H9 (cell line): Measurements from ENCODE around the gene AIF1. TPM values are rescaled to one million over a fixed set of nuclear protein-coding genes. Genes with fewer than 3 reads are reported as not detected.
A peak's percentile ranks its signal among the peaks of the same experiment; 100 is the strongest.

ENCODE experiments used
- DNase-seq: peaks from one replicate; pipeline ENCODE4 v3.0.0-alpha.2; 2017
- H2AFZ ChIP-seq: one replicate; pipeline ENCODE4 v1.6.1; 2013; ENCODE audit warnings: mild to moderate bottlenecking, low read length, control low read depth, moderate library complexity
- H2AK5ac ChIP-seq: 2 replicates; pipeline ENCODE4 v1.6.1; 2013; ENCODE audit warnings: low read length, control low read depth, mixed read lengths; ENCODE audit not compliant: insufficient read length
- H2BK120ac ChIP-seq: one replicate; pipeline ENCODE4 v1.6.1; 2013; ENCODE audit warnings: low read depth, mild to moderate bottlenecking, low read length, control low read depth, inconsistent platforms; ENCODE audit not compliant: poor library complexity, severe bottlenecking
- H2BK12ac ChIP-seq: 2 replicates; pipeline ENCODE4 v1.6.1; 2013; ENCODE audit warnings: low read length, control low read depth, mixed read lengths, low read depth; ENCODE audit not compliant: insufficient read length
- H2BK15ac ChIP-seq: 2 replicates; pipeline ENCODE4 v1.6.1; 2013; ENCODE audit warnings: low read depth, low read length, control low read depth
- H2BK20ac ChIP-seq: one replicate; pipeline ENCODE4 v1.6.1; 2013; ENCODE audit warnings: low read depth, mild to moderate bottlenecking, low read length, control low read depth, inconsistent platforms; ENCODE audit not compliant: poor library complexity, severe bottlenecking
- H2BK5ac ChIP-seq: 2 replicates; pipeline ENCODE4 v1.6.1; 2013; ENCODE audit warnings: low read length, control low read depth, mixed read lengths; ENCODE audit not compliant: insufficient read length
- H3K14ac ChIP-seq: 2 replicates; pipeline ENCODE4 v1.6.1; 2013; ENCODE audit warnings: low read length, control low read depth; ENCODE audit not compliant: insufficient read depth
- H3K18ac ChIP-seq: 2 replicates; pipeline ENCODE4 v1.6.1; 2013; ENCODE audit warnings: low read depth, mild to moderate bottlenecking, mixed read lengths, low read length, control low read depth; ENCODE audit not compliant: insufficient read length
- H3K23ac ChIP-seq: 2 replicates; pipeline ENCODE4 v1.6.1; 2013; ENCODE audit warnings: low read length, control low read depth, mixed read lengths, low read depth; ENCODE audit not compliant: insufficient read length
- H3K23me2 ChIP-seq: 2 replicates; pipeline ENCODE4 v1.6.1; 2013; ENCODE audit warnings: low read depth, mild to moderate bottlenecking, mixed read lengths, low read length, control low read depth; ENCODE audit not compliant: insufficient read length, poor library complexity, severe bottlenecking
- H3K27ac ChIP-seq: 2 replicates; pipeline ENCODE4 v1.5.1; 2013; ENCODE audit warnings: low read length, control low read depth, mixed read lengths, low read depth; ENCODE audit not compliant: insufficient read length
- H3K27me3 ChIP-seq: 2 replicates; pipeline ENCODE4 v1.6.1; 2013; ENCODE audit warnings: low read length, control low read depth, inconsistent platforms; ENCODE audit not compliant: insufficient read depth
- H3K4ac ChIP-seq: 2 replicates; pipeline ENCODE4 v1.6.1; 2013; ENCODE audit warnings: low read depth, mild to moderate bottlenecking, control low read depth, inconsistent platforms, low read length, moderate library complexity
- H3K4me1 ChIP-seq: 2 replicates; pipeline ENCODE4 v1.6.1; 2013; ENCODE audit warnings: low read length, control low read depth, inconsistent platforms; ENCODE audit not compliant: insufficient read depth
- H3K4me2 ChIP-seq: 2 replicates; pipeline ENCODE4 v1.6.1; 2013; ENCODE audit warnings: low read length, control low read depth, mixed read lengths; ENCODE audit not compliant: insufficient read length, insufficient read depth
- H3K56ac ChIP-seq: 2 replicates; pipeline ENCODE4 v1.6.1; 2013; ENCODE audit warnings: low read depth, mild to moderate bottlenecking, mixed read lengths, low read length, control low read depth; ENCODE audit not compliant: insufficient read length
- H3K79me1 ChIP-seq: 2 replicates; pipeline ENCODE4 v1.6.1; 2013; ENCODE audit warnings: low read depth, mild to moderate bottlenecking, moderate library complexity, low read length, control low read depth, inconsistent platforms; ENCODE audit not compliant: insufficient read depth, poor library complexity, severe bottlenecking
- H3K79me2 ChIP-seq: 2 replicates; pipeline ENCODE4 v1.6.1; 2013; ENCODE audit warnings: low read length, control low read depth, inconsistent platforms; ENCODE audit not compliant: insufficient read depth
- H3K9ac ChIP-seq: 2 replicates; pipeline ENCODE4 v1.6.1; 2013; ENCODE audit warnings: low read length, control low read depth, mixed read lengths; ENCODE audit not compliant: insufficient read length; ENCODE audit errors: extremely low read depth
- H3K9me3 ChIP-seq: one replicate; pipeline ENCODE4 v1.6.1; 2013; ENCODE audit warnings: low read depth, low read length, inconsistent platforms; ENCODE audit not compliant: control insufficient read depth
- H3T11ph ChIP-seq: one replicate; pipeline ENCODE4 v1.6.1; 2013; ENCODE audit warnings: mild to moderate bottlenecking, low read length, control low read depth, inconsistent platforms
- H4K20me1 ChIP-seq: one replicate; pipeline ENCODE4 v1.6.1; 2013; ENCODE audit not compliant: control insufficient read depth, insufficient read length, insufficient read depth
- H4K5ac ChIP-seq: 2 replicates; pipeline ENCODE4 v1.6.1; 2013; ENCODE audit warnings: low read depth, mild to moderate bottlenecking, mixed read lengths, low read length, control low read depth; ENCODE audit not compliant: insufficient read length
- H4K8ac ChIP-seq: replicated peaks from 2 replicates; pipeline ENCODE4 v1.6.1; 2013; ENCODE audit warnings: low read length, control low read depth, mixed read lengths, low read depth; ENCODE audit not compliant: insufficient read length
- H4K91ac ChIP-seq: 2 replicates; pipeline ENCODE4 v1.6.1; 2013; ENCODE audit warnings: low read depth, mild to moderate bottlenecking, moderate library complexity, mixed read lengths, low read length, control low read depth; ENCODE audit not compliant: insufficient read length
- H3K27ac Mint-ChIP-seq, 3 experiments: 2 replicates in 2 of 3; 3 replicates in 1 of 3; pipeline ENCODE4 v1.8.0; 2020 to 2021; ENCODE audit warnings: mixed read lengths in 3 of 3, mild to moderate bottlenecking in 1 of 3, moderate library complexity in 1 of 3
- H3K27me3 Mint-ChIP-seq: 2 replicates; pipeline ENCODE4 v1.8.0; 2021; ENCODE audit warnings: low read depth, mild to moderate bottlenecking, moderate library complexity, mixed read lengths
- H3K36me3 Mint-ChIP-seq, 3 experiments: 2 replicates in 2 of 3; 3 replicates in 1 of 3; pipeline ENCODE4 v1.8.0; 2020 to 2021; ENCODE audit warnings: low read depth in 3 of 3, mixed read lengths in 3 of 3; ENCODE audit not compliant: insufficient read depth in 1 of 3
- H3K4me1 Mint-ChIP-seq, 2 experiments: 2 replicates each; pipeline ENCODE4 v1.8.0; 2020; ENCODE audit warnings: mixed read lengths in 2 of 2
- H3K4me3 Mint-ChIP-seq, 2 experiments: 2 replicates in 1 of 2; 3 replicates in 1 of 2; pipeline ENCODE4 v1.8.0; 2020 to 2021; ENCODE audit warnings: mild to moderate bottlenecking in 2 of 2, mixed read lengths in 2 of 2, moderate library complexity in 1 of 2
- H3K9me3 Mint-ChIP-seq, 2 experiments: 2 replicates in 1 of 2; 3 replicates in 1 of 2; pipeline ENCODE4 v1.8.0; 2020; ENCODE audit warnings: mild to moderate bottlenecking in 2 of 2, mixed read lengths in 2 of 2, moderate library complexity in 1 of 2
- WGBS: extraction: QIAGEN DNeasy Blood & Tissue Kit; methylation state at CpG from one replicate; pipeline ENCODE4 v1.1.7; 2013; ENCODE audit warnings: missing lambda C conversion rate, low lambda C conversion rate, mixed read lengths; ENCODE audit not compliant: insufficient read length; ENCODE audit errors: extremely low coverage; 5-methylcytosine and 5-hydroxymethylcytosine counted together
- total RNA-seq: library from RNA; stranded (reverse); gene quantifications from 2 replicates; pipeline ENCODE4 v1.2.1, GENCODE V29; 2021
- TF ChIP-seq, protein P1 (sequence below): fragments of 200-600 bp; sonication (generic); conservative IDR thresholded peaks from 3 replicates; pipeline ENCODE4 v1.8.0; 2021; ENCODE audit warnings: antibody characterized with exemption, mild to moderate bottlenecking

The AIF1 gene
- total RNA-seq, 1 experiment from 2014 or later, result 4.2 TPM

DNA sequence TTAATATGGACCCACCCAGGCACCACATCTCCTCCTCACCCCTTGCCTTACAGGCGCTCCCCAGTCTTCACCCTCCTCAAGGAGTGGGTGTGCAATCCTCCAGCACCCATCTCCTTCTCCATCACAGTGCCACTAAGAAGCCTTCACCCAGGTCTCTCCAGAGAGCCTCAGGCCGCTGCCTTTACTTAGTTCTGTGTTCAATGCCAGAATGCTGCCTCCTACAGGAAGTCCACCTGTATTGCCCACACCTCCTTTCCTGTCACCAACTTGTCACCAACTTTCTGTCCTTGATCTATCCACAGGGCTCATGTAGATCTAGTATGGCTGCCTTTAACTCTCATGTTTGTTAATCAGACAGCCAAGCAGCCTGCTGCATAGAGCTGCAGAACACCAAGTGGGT is 29.5 kb upstream of the AIF1 start:
- Mint-ChIP-seq H3K9me3 (no peaks in the 10 kb centered on the region; a peak in 1 of 5 replicates), H3K4me3 (no peak overlapping the region), H3K27me3 (peaks cover 24% of the 10 kb centered on the region), H3K36me3 (no peaks in the 10 kb centered on the region), H3K27ac (no peak overlapping the region), H3K4me1 (peaks cover 23 to 35% of the 10 kb centered on the region in 2 experiments)
- no peaks in the 10 kb centered on the region for H3K79me2 ChIP-seq
- H2BK5ac ChIP-seq, result no peak overlapping the region
- peaks cover 2% of the 10 kb centered on the region; the same call in 1 of the 2 replicates for H3K4me1 ChIP-seq
- no peak overlapping the region for H3K23ac ChIP-seq
- no peaks in the 10 kb centered on the region for H3K27me3 ChIP-seq
- H2BK15ac ChIP-seq, result no peak overlapping the region
- no peak overlapping the region for H3T11ph ChIP-seq
- no peak overlapping the region for H4K5ac ChIP-seq
- no peaks in the 10 kb centered on the region for H3K9me3 ChIP-seq
- no peak overlapping the region for H2BK20ac ChIP-seq
- no peak overlapping the region for H3K4me2 ChIP-seq
- WGBS, result no CpG with 5 or more reads among the region's 2 CpGs
- no peak overlapping the region for H3K56ac ChIP-seq
- H2BK12ac ChIP-seq, result no peak overlapping the region
- H3K14ac ChIP-seq, result no peak overlapping the region
- H3K4ac ChIP-seq, result no peak overlapping the region
- no peak overlapping the region for H2AFZ ChIP-seq
- no peak overlapping the region for H2BK120ac ChIP-seq
- H4K8ac ChIP-seq, result no peak overlapping the region
- no peak overlapping the region for H2AK5ac ChIP-seq
- H3K27ac ChIP-seq, result no peak overlapping the region
- H3K79me1 ChIP-seq, result no peaks in the 10 kb centered on the region
- H3K23me2 ChIP-seq, result peaks cover 11% of the 10 kb centered on the region
- no peak overlapping the region for H4K91ac ChIP-seq
- no peak overlapping the region for H3K18ac ChIP-seq
- TF ChIP-seq, protein P1, sequence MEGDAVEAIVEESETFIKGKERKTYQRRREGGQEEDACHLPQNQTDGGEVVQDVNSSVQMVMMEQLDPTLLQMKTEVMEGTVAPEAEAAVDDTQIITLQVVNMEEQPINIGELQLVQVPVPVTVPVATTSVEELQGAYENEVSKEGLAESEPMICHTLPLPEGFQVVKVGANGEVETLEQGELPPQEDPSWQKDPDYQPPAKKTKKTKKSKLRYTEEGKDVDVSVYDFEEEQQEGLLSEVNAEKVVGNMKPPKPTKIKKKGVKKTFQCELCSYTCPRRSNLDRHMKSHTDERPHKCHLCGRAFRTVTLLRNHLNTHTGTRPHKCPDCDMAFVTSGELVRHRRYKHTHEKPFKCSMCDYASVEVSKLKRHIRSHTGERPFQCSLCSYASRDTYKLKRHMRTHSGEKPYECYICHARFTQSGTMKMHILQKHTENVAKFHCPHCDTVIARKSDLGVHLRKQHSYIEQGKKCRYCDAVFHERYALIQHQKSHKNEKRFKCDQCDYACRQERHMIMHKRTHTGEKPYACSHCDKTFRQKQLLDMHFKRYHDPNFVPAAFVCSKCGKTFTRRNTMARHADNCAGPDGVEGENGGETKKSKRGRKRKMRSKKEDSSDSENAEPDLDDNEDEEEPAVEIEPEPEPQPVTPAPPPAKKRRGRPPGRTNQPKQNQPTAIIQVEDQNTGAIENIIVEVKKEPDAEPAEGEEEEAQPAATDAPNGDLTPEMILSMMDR, result peak; percentile 77
- H3K9ac ChIP-seq, result no peak overlapping the region
- no peaks in the 10 kb centered on the region for H4K20me1 ChIP-seq
- DNase-seq, result peak; percentile 66
